ENCODE data around the gene DTNBP1.

The DTNBP1 gene

GRCh38 chr6:15626160-15626559 is 36.7 kb downstream of the DTNBP1 start:
- no peak for DNase-seq (ENCODE audit: low read depth in 2 of 2)

- no peak for DNase-seq (ENCODE audit: low read depth in 2 of 2)
Measured at GRCh38 chr6:15623276-15624116, 39.3 kb downstream of the DTNBP1 start.

- DNase-seq (ENCODE audit: low read depth in 2 of 2), result no peak
Measured at GRCh38 chr6:15622045-15622740, 40.6 kb downstream of the DTNBP1 start.

GRCh38 chr6:15621203-15622044 is 41.4 kb downstream of the DTNBP1 start:
- no peak for DNase-seq (ENCODE audit: low read depth in 2 of 2)

GRCh38 chr6:15620611-15621010 is 42.2 kb downstream of the DTNBP1 start:
- no peak for DNase-seq (ENCODE audit: low read depth in 2 of 2)

- DNase-seq (ENCODE audit: low read depth in 2 of 2), result no peak
Measured at GRCh38 chr6:15619330-15619729, 43.5 kb downstream of the DTNBP1 start.

GRCh38 chr6:15618685-15619084 is 44.1 kb downstream of the DTNBP1 start:
- DNase-seq (ENCODE audit: low read depth in 2 of 2), result no peak

GRCh38 chr6:15616261-15616660 is 46.6 kb downstream of the DTNBP1 start:
- no peak for DNase-seq (ENCODE audit: low read depth in 2 of 2)

GRCh38 chr6:15615802-15616201 is 47.0 kb downstream of the DTNBP1 start:
- no peak for DNase-seq (ENCODE audit: low read depth in 2 of 2)

- DNase-seq (ENCODE audit: low read depth in 2 of 2), result no peak
Measured at GRCh38 chr6:15614277-15614676, 48.6 kb downstream of the DTNBP1 start.

GRCh38 chr6:15608396-15608795 is 54.4 kb downstream of the DTNBP1 start:
- DNase-seq (ENCODE audit: low read depth in 2 of 2), result no peak

- no peak for DNase-seq (ENCODE audit: low read depth in 2 of 2)
Measured at GRCh38 chr6:15607603-15608002, 55.2 kb downstream of the DTNBP1 start.

GRCh38 chr6:15606347-15606746 is 56.5 kb downstream of the DTNBP1 start:
- no peak for DNase-seq (ENCODE audit: low read depth in 2 of 2)

GRCh38 chr6:15604843-15605242 is 58.0 kb downstream of the DTNBP1 start:
- DNase-seq (ENCODE audit: low read depth in 2 of 2), result no peak

- DNase-seq (ENCODE audit: low read depth in 2 of 2), result no peak
Measured at GRCh38 chr6:15602154-15602553, 60.7 kb downstream of the DTNBP1 start.

- no peak for DNase-seq (ENCODE audit: low read depth in 2 of 2)
Measured at GRCh38 chr6:15598273-15598798, 64.5 kb downstream of the DTNBP1 start.

- no peak for DNase-seq (ENCODE audit: low read depth in 2 of 2)
Measured at GRCh38 chr6:15596186-15596896, 66.5 kb downstream of the DTNBP1 start.

GRCh38 chr6:15595461-15596173 is 67.2 kb downstream of the DTNBP1 start:
- no peak for DNase-seq (ENCODE audit: low read depth in 2 of 2)

- no peak for DNase-seq (ENCODE audit: low read depth in 2 of 2)
Measured at GRCh38 chr6:15594512-15595259, 68.1 kb downstream of the DTNBP1 start.

- no peak for DNase-seq (ENCODE audit: low read depth in 2 of 2)
Measured at GRCh38 chr6:15593798-15594197, 69.0 kb downstream of the DTNBP1 start.
